SK-MEL-5 (cell line): ENCODE measurements around the gene EIF2B4. TPM values are rescaled to one million over a fixed set of nuclear protein-coding genes. Genes with fewer than 3 reads are reported as not detected.

ENCODE experiments used
- DNase-seq: peaks from one replicate; pipeline ENCODE4 v3.0.0-alpha.2; 2016; ENCODE audit warnings: low read depth, low spot score
- in situ Hi-C: cut with HindIII; loops from 2 replicates; pipeline ENCODE4 v1.10.0; 2016; ENCODE audit warnings: low sequenced_read_pairs, high pct_unique_total_duplicates, low pct_unique_long_range_greater_than_20kb
- total RNA-seq: library from RNA; depleted of rRNA; stranded (reverse); fragments of >200 nt; shearing (Covaris generic); gene quantifications from 2 replicates; pipeline ENCODE4 v1.2.3, GENCODE V29; 2014

The EIF2B4 gene
- total RNA-seq, 1 experiment from 2014 or later, result 32.8 TPM

- in situ Hi-C loops, result no loop called here
- no peak for DNase-seq
These were observed 9.3 kb upstream of the EIF2B4 start for GRCh38 chr2:27379383-27379835.

GRCh38 chr2:27378809-27379290 lies 8.7 kb upstream of the EIF2B4 start:
- no peak for DNase-seq
- in situ Hi-C loops, result no loop called here

DNA sequence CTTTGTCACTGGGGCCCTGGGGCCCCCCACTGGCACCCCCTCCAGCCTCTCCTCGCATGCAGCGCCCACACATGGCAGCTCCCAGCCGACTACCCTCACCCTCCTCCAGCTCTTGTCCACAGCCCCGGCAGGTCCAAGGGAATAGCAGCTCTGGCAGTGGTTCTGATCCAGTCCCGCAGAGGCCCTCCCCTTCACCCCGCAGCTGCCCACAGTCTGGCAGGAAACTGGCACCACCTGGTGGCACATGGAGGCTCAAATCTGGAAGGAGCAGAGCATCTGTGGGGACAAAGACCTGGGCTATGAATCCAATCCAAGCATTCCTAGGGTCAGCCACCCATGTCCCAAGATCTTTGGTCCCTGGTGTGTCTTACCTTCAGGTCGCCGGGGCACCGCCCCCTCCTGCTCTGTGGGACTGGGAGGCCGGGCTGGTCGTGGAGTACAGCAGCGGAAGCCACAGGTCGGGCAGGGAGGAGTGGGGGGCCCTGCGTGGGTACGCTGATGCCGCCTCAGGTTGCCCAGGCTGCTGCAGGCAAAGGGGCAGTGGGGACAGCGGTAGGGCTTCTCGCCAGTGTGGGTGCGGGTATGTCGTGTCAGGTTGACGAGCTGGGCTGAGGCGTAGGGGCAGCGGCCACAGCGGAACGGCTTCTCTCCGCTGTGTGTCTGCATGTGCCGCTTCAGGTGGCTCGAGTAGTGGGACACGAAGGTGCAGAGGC lies 8.1 kb upstream of the EIF2B4 start:
- in situ Hi-C loops, result no loop called here
- peak; percentile 51 for DNase-seq

DNA sequence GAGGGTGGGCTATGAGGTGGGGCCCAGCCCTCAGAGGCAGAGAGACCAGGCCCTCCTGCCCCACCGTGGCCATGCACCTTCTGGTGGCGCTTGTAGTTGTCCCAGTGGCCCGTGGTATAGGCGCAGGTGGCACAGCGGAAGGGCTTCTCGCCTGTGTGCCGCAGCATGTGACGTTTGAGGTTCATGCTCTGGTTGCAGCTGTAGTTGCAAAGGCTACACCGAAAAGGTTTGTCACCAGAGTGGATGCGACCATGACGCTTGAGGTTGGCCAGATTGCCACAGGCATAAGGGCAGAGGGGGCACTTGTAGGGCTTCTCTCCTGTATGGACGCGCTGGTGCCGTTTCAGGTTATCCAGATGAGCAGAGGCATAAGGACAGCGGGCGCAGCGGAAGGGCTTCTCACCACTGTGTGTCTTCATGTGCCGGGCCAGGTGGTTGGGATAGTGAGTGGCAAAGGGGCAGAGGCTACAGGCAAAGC lies 7.5 kb upstream of the EIF2B4 start:
- DNase-seq, result no peak
- in situ Hi-C loops, result no loop called here

- in situ Hi-C loops, result no loop called here
- DNase-seq, result no peak
These were observed 6.9 kb upstream of the EIF2B4 start for GRCh38 chr2:27376866-27377617.

- DNase-seq, result no peak
- in situ Hi-C loops, result no loop called here
These were observed 6.2 kb upstream of the EIF2B4 start for GRCh38 chr2:27376151-27376865.

- DNase-seq, result no peak
- in situ Hi-C loops, result no loop called here
These were observed 5.5 kb upstream of the EIF2B4 start for GRCh38 chr2:27375513-27376099.

- no peak for DNase-seq
- in situ Hi-C loops, result no loop called here
These were observed 3.4 kb upstream of the EIF2B4 start for GRCh38 chr2:27373567-27373966.

GRCh38 chr2:27372937-27373336 lies 2.8 kb upstream of the EIF2B4 start:
- no peak for DNase-seq
- in situ Hi-C loops, result no loop called here

GRCh38 chr2:27370816-27371620 lies 880 bp upstream of the EIF2B4 start:
- in situ Hi-C loops, result no loop called here
- peak; percentile 43 for DNase-seq

GRCh38 chr2:27369471-27370025 lies 590 bp downstream of the EIF2B4 start:
- DNase-seq, result peak; percentile 65
- in situ Hi-C loops, result no loop called here

- no peak for DNase-seq
- in situ Hi-C loops, result no loop called here
These were observed 6.2 kb downstream of the EIF2B4 start for GRCh38 chr2:27363933-27364332.

GRCh38 chr2:27362678-27363420 lies 7.3 kb downstream of the EIF2B4 start:
- in situ Hi-C loops, result no loop called here
- no peak for DNase-seq

- DNase-seq, result peak; percentile 98
- in situ Hi-C loops, result no loop called here
These were observed 13.6 kb downstream of the EIF2B4 start, which contains the start of gene GTF3C2 for GRCh38 chr2:27356382-27357181. GTF3C2 (minus strand) TSS chr2:27356764; CDS start chr2:27343554, 13,210 bp downstream.

DNA sequence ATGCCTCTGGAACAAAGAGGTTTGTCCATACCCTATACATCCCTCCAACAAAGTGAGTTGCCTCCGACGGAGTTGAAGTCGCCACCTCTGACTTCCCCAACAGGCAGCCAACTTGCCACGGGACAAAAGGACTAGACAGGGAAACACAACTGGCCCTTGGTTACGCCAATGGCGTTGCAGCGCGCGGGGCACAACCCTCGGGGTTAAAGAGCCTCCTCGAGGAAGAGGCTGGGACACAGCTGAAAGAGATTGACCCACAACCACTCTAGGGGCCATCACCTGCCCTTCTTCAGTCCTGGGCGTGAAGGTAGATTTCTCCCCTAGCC lies 14.1 kb downstream of the EIF2B4 start:
- in situ Hi-C loops, result no loop called here
- DNase-seq, result peak; percentile 81

- in situ Hi-C loops, result no loop called here
- DNase-seq, result no peak
These were observed 15.6 kb downstream of the EIF2B4 start for GRCh38 chr2:27354597-27354927.
